Stomach (tissue), 4 donors: Measurements from ENCODE around the gene MYOM1.

ENCODE experiments used
- CTCF ChIP-seq, 7 experiments: fragments of 450-650 bp in 4 of 7; fragments of 200-600 bp in 3 of 7; sonication (generic) in 3 of 7; IDR thresholded peaks; one replicate each; pipeline ENCODE4 v1.5.1; 2016 to 2019; ENCODE audit warnings: antibody characterized with exemption in 7 of 7, control low read depth in 2 of 7, mild to moderate bottlenecking in 1 of 7
- POLR2A ChIP-seq, 4 donors: fragments of 450-650 bp; IDR thresholded peaks; one replicate each; pipeline ENCODE4 v1.6.1; 2016; ENCODE audit warnings: antibody characterized with exemption in 4 of 4, control low read depth in 2 of 4, mild to moderate bottlenecking in 1 of 4, moderate library complexity in 1 of 4

- TF ChIP-seq CTCF (IDR thresholded peaks at IDR 0.05) (no peak), POLR2A (IDR thresholded peaks at IDR 0.05) (no peak)
These were observed 173.5 kb downstream of the MYOM1 start for GRCh38 chr18:3046216-3046808.
